ENCODE data around the gene CELF2.

The CELF2 gene

DNA sequence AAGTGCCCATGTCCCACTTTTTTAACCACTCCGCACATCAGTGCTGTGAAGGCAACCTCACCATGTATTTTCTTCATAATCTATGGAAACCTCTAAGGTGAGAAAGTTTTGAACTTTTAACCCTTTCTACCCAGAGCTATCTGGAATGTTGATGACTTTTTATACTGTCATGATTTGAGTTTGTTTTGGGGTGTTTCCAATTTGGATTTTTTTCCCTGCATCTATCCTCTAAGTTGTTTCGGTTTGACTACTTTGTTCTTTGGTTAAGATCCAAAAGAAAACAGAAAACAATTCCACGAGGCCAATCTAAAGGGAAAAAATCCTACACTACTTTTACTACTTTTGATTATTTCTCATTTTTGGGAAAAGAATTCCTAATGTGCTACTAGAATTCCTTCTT lies 314.1 kb downstream of the CELF2 start:
- CTCF ChIA-PET = no interaction called here
- no peak for DNase-seq (ENCODE audit: extremely low spot score)
- POLR2A ChIA-PET = no interaction called here
- TF ChIP-seq, protein P1, sequence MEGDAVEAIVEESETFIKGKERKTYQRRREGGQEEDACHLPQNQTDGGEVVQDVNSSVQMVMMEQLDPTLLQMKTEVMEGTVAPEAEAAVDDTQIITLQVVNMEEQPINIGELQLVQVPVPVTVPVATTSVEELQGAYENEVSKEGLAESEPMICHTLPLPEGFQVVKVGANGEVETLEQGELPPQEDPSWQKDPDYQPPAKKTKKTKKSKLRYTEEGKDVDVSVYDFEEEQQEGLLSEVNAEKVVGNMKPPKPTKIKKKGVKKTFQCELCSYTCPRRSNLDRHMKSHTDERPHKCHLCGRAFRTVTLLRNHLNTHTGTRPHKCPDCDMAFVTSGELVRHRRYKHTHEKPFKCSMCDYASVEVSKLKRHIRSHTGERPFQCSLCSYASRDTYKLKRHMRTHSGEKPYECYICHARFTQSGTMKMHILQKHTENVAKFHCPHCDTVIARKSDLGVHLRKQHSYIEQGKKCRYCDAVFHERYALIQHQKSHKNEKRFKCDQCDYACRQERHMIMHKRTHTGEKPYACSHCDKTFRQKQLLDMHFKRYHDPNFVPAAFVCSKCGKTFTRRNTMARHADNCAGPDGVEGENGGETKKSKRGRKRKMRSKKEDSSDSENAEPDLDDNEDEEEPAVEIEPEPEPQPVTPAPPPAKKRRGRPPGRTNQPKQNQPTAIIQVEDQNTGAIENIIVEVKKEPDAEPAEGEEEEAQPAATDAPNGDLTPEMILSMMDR (IDR thresholded peaks at IDR 0.05; ENCODE audit: control extremely low read depth, extremely low read depth, low read depth, missing control alignments) = no peak

- TF ChIP-seq, protein P1 (IDR thresholded peaks at IDR 0.05; ENCODE audit: control extremely low read depth, extremely low read depth, low read depth, missing control alignments) = no peak
- CTCF ChIA-PET = no interaction called here
- POLR2A ChIA-PET = no interaction called here
- no peak for DNase-seq (ENCODE audit: extremely low spot score)
Measured at GRCh38 chr10:11332846-11333245, 315.2 kb downstream of the CELF2 start.

DNA sequence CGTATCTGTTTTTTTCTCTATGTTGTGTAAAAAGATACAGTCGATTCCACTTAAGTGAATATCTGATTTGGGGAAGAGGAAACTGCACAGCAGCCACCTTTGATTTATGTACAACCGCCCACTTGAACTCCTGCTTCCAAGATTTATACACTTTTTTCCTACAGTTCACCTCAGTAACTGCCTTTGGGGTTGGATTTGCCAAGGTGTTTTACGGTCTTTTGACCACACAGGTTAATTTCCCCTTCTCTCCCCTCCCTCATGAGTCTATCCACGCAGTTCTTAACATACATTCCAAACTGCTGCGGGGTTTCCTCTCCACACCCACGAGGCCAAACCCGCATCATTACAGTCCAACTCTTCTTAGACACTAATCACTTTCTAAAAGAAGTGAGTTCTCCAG lies 316.8 kb downstream of the CELF2 start:
- POLR2A ChIA-PET = no interaction called here
- TF ChIP-seq, protein P1 (IDR thresholded peaks at IDR 0.05; ENCODE audit: control extremely low read depth, extremely low read depth, low read depth, missing control alignments) = no peak
- CTCF ChIA-PET = interaction anchor here (1.1 kb wide), 1 partner anchor 14 kb away, joined by 3 read pairs; no protein-coding TSS in a partner anchor
- DNase-seq (ENCODE audit: extremely low spot score) = no peak

- TF ChIP-seq, protein P1 (IDR thresholded peaks at IDR 0.05; ENCODE audit: control extremely low read depth, extremely low read depth, low read depth, missing control alignments) = no peak
- ChIA-PET POLR2A (no interaction called here), CTCF (interaction anchor here (1.1 kb wide), 1 partner anchor 13 kb away, joined by 3 read pairs; no protein-coding TSS in a partner anchor)
- no peak for DNase-seq (ENCODE audit: extremely low spot score)
Measured at GRCh38 chr10:11335167-11335652, 317.5 kb downstream of the CELF2 start.

- no peak for DNase-seq (ENCODE audit: extremely low spot score)
- TF ChIP-seq, protein P1 (IDR thresholded peaks at IDR 0.05; ENCODE audit: control extremely low read depth, extremely low read depth, low read depth, missing control alignments) = no peak
- ChIA-PET CTCF (interaction anchor here (2.2 kb wide), 1 partner anchor 8 kb away, joined by 7 read pairs; no protein-coding TSS in a partner anchor), POLR2A (no interaction called here)
Measured at GRCh38 chr10:11335881-11336430, 318.3 kb downstream of the CELF2 start.

DNA sequence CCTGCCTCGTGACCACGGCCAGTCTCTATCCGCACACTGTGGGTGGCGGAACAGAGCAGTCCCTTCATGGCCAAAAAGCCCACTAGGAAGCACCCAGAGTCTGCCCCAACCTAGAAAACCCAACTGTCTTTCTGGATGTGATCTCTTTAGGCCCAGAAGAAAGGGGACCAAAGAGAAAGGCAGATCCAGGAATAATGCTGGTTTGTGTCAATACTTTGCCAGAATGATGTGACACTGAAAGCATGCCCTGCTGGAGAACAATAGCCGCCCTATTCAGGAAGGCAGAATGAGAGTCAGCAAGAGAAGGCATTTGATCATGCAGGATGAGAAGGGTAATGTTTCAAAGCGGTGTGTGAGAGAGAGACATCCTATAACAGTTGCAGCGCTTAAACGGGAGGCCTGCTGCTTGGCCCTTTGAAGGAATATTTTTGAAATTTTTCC lies 319.1 kb downstream of the CELF2 start:
- no peak for DNase-seq (ENCODE audit: extremely low spot score)
- ChIA-PET POLR2A (no interaction called here), CTCF (interaction anchor here (2.2 kb wide), 1 partner anchor 9 kb away, joined by 7 read pairs; no protein-coding TSS in a partner anchor)
- TF ChIP-seq, protein P1 (IDR thresholded peaks at IDR 0.05; ENCODE audit: control extremely low read depth, extremely low read depth, low read depth, missing control alignments) = no peak

All from GM10248 (cell line).